Panc1 (cell line): Measurements from ENCODE around the gene C6orf62. TPM values are rescaled to one million over a fixed set of nuclear protein-coding genes. Genes with fewer than 3 reads are reported as not detected.

ENCODE experiments used
- ATAC-seq: fragments of 200-7000 bp; cut with Tn5 transposase; 2 replicates; pipeline ENCODE4 v1.9.1; 2020; ENCODE audit warnings: mild to moderate bottlenecking, moderate library complexity
- BruUV-seq: library from RNA; stranded (reverse); fragments of 400-500 nt; replicated peaks from 2 replicates; lab custom pipeline; 2021; lab: Mats Ljungman, UMichigan
- CTCF ChIA-PET: fragments of 300-600 bp; sonication (Branson Sonifier 250); formaldehyde crosslinking; loops from one replicate; lab custom pipeline; 2022; ENCODE audit warnings: antibody characterized with exemption; lab: Charles Lee
- POLR2A ChIA-PET: fragments of 300-600 bp; sonication (Branson Sonifier 250); formaldehyde crosslinking; loops from one replicate; lab custom pipeline; 2022; ENCODE audit warnings: antibody characterized with exemption; lab: Charles Lee
- DNase-seq: peaks from one replicate; pipeline ENCODE4 v3.0.0-alpha.2; 2010; ENCODE audit warnings: low read depth, low spot score
- H3K27ac ChIP-seq: 2 replicates; pipeline ENCODE4 v1.5.1; 2011; ENCODE audit warnings: mild to moderate bottlenecking, low read length, inconsistent platforms
- H3K27me3 ChIP-seq: fragments of 200-500 bp; sonication (Bioruptor generic); 2 replicates; pipeline ENCODE4 v1.6.0; 2014; ENCODE audit warnings: low read length, inconsistent platforms; ENCODE audit not compliant: control insufficient read depth, insufficient read depth
- H3K36me3 ChIP-seq: fragments of 200-500 bp; sonication (Bioruptor generic); 2 replicates; pipeline ENCODE4 v1.5.1; 2014; ENCODE audit warnings: inconsistent platforms, mild to moderate bottlenecking, low read length, moderate library complexity; ENCODE audit not compliant: control insufficient read depth, insufficient read depth
- H3K4me1 ChIP-seq: 2 replicates; pipeline ENCODE4 v1.5.1; 2011; ENCODE audit warnings: inconsistent platforms, mild to moderate bottlenecking, low read length, moderate library complexity; ENCODE audit not compliant: control insufficient read depth, insufficient read depth
- H3K4me3 ChIP-seq, 2 experiments: 2 replicates each; pipeline ENCODE4 v1.5.1; 2011 to 2012; ENCODE audit warnings: low read depth in 2 of 2, low read length in 2 of 2, mild to moderate bottlenecking in 2 of 2, inconsistent platforms in 1 of 2, moderate library complexity in 1 of 2
- H3K9me3 ChIP-seq: fragments of 200-500 bp; sonication (Bioruptor generic); 2 replicates; pipeline ENCODE4 v1.5.1; 2014; ENCODE audit warnings: low read depth, mild to moderate bottlenecking, inconsistent platforms, low read length, moderate library complexity; ENCODE audit not compliant: control insufficient read depth, insufficient read depth
- POLR2AphosphoS5 ChIP-seq: IDR thresholded peaks from 2 replicates; pipeline ENCODE4 v1.6.1; 2012; ENCODE audit warnings: mild to moderate bottlenecking, low read depth, low read length, moderate library complexity
- SIN3A ChIP-seq: IDR thresholded peaks from 2 replicates; pipeline ENCODE4 v1.6.1; 2012; ENCODE audit warnings: low read depth, mild to moderate bottlenecking, low read length, moderate library complexity, borderline replicate concordance; ENCODE audit not compliant: insufficient read depth
- TCF7L2 ChIP-seq: IDR thresholded peaks from 2 replicates; pipeline ENCODE4 v1.6.1; 2011; ENCODE audit warnings: mild to moderate bottlenecking, low read depth, low read length, inconsistent platforms
- in situ Hi-C: cut with HindIII; loops from 2 replicates; pipeline ENCODE4 v1.10.0; 2016; ENCODE audit warnings: low sequenced_read_pairs, low pct_unique_long_range_greater_than_20kb
- intact Hi-C: fragments of 100-400 bp; cut with micrococcal nuclease; formaldehyde crosslinking; loops from one replicate; pipeline ENCODE4 v1.10.0; 2022; ENCODE audit not compliant: unreplicated experiment
- total RNA-seq: library from RNA; stranded (reverse); gene quantifications from one replicate; pipeline ENCODE4 v1.2.1, GENCODE V29; 2021; ENCODE audit not compliant: unreplicated experiment
- TF ChIP-seq, protein P1 (sequence below), 2 experiments: IDR thresholded peaks; 2 replicates each; pipeline ENCODE4 v1.6.1; 2011 to 2012; ENCODE audit warnings: low read depth in 2 of 2, control low read depth in 1 of 2, low read length in 1 of 2, mild to moderate bottlenecking in 1 of 2, moderate library complexity in 1 of 2; ENCODE audit not compliant: insufficient read depth in 1 of 2
- TF ChIP-seq, protein P2 (sequence below): fragments of 450-650 bp; IDR thresholded peaks from 2 replicates; pipeline ENCODE4 v1.5.1; 2017; ENCODE audit warnings: mild to moderate bottlenecking

C6orf62 gene
- total RNA-seq, 1 experiment from 2014 or later = 153 TPM

DNA sequence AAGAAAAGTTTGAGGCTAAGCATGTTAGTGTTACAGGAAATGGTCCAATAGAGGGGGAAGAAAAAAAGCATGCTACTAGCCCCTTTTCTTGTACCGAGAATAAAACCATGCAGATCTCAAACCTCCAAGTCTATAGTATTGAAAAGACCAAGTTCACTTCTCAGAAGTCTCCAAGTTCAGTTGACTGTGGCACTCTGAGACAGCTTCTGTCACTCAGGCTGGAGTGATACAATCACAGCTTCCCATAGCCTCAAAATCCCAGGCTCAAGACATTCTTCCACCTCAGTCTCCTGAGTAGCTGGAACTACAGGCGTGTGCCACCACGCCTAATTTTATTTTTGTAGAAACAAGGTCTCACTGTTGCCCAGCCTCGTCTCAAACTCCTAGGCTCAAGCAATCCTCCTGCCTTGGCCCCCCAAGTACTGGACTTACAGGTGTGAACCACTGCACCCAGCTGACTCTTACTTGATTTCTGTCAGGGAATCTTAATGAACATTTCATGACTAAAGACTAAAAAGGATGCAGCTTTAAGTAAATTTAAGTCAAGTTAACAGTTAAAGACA lies 16.2 kb downstream of the C6orf62 start:
- no peaks in the 10 kb centered on the region for H3K4me1 ChIP-seq
- in situ Hi-C loops = no loop called here
- no peak; the same call in 1 of the 2 replicates for ATAC-seq
- H3K27me3 ChIP-seq = no peaks in the 10 kb centered on the region
- peaks cover 40% of the 10 kb centered on the region for H3K36me3 ChIP-seq
- TF ChIP-seq POLR2AphosphoS5 = no peak
- TF ChIP-seq, protein P1, sequence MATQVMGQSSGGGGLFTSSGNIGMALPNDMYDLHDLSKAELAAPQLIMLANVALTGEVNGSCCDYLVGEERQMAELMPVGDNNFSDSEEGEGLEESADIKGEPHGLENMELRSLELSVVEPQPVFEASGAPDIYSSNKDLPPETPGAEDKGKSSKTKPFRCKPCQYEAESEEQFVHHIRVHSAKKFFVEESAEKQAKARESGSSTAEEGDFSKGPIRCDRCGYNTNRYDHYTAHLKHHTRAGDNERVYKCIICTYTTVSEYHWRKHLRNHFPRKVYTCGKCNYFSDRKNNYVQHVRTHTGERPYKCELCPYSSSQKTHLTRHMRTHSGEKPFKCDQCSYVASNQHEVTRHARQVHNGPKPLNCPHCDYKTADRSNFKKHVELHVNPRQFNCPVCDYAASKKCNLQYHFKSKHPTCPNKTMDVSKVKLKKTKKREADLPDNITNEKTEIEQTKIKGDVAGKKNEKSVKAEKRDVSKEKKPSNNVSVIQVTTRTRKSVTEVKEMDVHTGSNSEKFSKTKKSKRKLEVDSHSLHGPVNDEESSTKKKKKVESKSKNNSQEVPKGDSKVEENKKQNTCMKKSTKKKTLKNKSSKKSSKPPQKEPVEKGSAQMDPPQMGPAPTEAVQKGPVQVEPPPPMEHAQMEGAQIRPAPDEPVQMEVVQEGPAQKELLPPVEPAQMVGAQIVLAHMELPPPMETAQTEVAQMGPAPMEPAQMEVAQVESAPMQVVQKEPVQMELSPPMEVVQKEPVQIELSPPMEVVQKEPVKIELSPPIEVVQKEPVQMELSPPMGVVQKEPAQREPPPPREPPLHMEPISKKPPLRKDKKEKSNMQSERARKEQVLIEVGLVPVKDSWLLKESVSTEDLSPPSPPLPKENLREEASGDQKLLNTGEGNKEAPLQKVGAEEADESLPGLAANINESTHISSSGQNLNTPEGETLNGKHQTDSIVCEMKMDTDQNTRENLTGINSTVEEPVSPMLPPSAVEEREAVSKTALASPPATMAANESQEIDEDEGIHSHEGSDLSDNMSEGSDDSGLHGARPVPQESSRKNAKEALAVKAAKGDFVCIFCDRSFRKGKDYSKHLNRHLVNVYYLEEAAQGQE (IDR thresholded peaks at IDR 0.05; ENCODE audit: insufficient read depth in 1 of 2, low read depth in 2 of 2, low read length in 1 of 2) = no peak
- TF ChIP-seq, protein P2, sequence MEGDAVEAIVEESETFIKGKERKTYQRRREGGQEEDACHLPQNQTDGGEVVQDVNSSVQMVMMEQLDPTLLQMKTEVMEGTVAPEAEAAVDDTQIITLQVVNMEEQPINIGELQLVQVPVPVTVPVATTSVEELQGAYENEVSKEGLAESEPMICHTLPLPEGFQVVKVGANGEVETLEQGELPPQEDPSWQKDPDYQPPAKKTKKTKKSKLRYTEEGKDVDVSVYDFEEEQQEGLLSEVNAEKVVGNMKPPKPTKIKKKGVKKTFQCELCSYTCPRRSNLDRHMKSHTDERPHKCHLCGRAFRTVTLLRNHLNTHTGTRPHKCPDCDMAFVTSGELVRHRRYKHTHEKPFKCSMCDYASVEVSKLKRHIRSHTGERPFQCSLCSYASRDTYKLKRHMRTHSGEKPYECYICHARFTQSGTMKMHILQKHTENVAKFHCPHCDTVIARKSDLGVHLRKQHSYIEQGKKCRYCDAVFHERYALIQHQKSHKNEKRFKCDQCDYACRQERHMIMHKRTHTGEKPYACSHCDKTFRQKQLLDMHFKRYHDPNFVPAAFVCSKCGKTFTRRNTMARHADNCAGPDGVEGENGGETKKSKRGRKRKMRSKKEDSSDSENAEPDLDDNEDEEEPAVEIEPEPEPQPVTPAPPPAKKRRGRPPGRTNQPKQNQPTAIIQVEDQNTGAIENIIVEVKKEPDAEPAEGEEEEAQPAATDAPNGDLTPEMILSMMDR = no peak
- no peak for TF ChIP-seq TCF7L2
- no peak for TF ChIP-seq SIN3A
- no peak overlapping the region for H3K27ac ChIP-seq
- POLR2A ChIA-PET = no interaction called here
- DNase-seq = no peak
- no TSS peak for BruUV-seq
- intact Hi-C loops = no loop called here
- H3K4me3 ChIP-seq = no peak overlapping the region
- H3K9me3 ChIP-seq = no peaks in the 10 kb centered on the region
- CTCF ChIA-PET = no interaction called here

DNA sequence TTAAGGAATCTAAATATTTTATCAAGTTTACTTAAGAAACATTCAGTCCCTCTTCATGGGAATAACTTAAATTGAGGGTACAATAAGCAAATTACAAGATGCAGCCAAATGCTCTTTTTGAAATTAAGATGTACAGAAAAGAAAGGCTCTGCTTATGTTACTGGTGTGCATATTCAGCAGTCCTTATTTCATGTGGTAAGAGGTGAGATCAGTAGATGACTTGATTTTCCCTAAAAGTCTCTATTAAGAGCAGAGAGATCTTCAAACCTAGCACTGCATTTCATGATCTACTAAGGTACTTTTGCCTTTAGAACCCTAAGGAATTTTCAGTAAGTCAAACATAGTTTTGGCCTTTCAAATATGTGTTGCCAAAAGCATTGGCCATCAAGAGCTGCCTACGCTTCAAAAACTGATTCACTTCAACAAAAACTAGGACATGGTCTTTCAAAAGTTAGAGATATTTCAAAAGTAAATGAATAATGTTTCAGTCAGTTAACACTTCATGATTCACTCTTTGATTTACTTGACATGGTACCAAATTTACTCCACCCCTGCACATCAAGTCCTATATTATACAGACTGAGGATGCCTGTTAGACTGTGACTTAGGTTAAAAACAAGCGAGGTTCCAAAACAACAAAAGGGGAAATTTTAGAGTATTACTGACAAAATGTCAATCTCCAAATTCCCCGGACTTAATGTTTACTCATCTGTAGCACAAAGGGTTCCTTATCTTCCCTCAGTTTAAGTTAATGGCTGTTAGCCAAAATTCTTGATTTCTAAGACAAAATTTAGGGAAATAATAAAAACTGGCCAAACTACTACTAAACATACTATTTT lies 19.2 kb downstream of the C6orf62 start:
- Histone ChIP-seq H3K27me3 (no peaks in the 10 kb centered on the region), H3K27ac (no peak overlapping the region), H3K9me3 (no peaks in the 10 kb centered on the region), H3K4me1 (no peaks in the 10 kb centered on the region), H3K4me3 (no peak overlapping the region), H3K36me3 (peaks cover 13% of the 10 kb centered on the region)
- no peak for ATAC-seq
- DNase-seq = no peak
- CTCF ChIA-PET = no interaction called here
- no peak for TF ChIP-seq POLR2AphosphoS5
- no peak for TF ChIP-seq TCF7L2
- in situ Hi-C loops (no loop called here), intact Hi-C loops (loop anchor here (5.0 kb wide), 1 partner anchor 267 kb away; no protein-coding TSS in a partner anchor)
- BruUV-seq = no TSS peak
- POLR2A ChIA-PET = interaction anchor here (1.2 kb wide), 1 partner anchor 119 kb away, joined by 3 read pairs; no protein-coding TSS in a partner anchor
